ENCODE measurements around the gene PMM2.

The PMM2 gene

DNA sequence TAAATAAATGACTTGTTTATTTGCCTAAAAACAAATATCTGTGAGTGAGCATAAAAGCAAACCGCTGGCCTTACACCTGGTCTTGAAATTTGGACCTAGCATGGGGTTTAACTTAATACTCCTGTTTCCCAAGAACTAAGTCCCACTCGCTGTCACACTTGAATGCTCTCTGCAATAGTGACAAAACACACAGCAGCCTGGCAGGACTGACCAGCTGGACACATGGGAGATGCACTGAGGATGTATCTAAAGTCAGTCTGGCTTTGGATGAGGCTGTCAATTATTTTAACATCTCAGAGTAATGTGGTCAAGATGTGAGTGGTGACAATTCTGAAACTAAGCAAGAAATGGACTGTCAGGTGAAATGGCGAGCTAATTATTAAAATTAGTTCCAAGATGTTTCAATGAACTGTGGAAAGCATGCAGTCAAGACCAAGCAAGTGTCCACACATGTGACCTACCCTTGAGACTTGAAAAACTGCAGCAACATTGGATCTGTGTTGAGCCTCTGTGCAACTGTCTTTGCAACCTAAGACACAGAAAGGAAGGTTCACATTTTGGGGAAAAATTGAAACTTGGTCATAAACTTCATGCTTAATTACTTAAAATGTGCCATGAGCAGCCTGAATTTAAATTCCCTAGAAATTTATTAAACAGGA, 101.2 kb downstream of the PMM2 start:
- no peak for DNase-seq (ENCODE audit: low read depth)
- TF ChIP-seq, protein P1, sequence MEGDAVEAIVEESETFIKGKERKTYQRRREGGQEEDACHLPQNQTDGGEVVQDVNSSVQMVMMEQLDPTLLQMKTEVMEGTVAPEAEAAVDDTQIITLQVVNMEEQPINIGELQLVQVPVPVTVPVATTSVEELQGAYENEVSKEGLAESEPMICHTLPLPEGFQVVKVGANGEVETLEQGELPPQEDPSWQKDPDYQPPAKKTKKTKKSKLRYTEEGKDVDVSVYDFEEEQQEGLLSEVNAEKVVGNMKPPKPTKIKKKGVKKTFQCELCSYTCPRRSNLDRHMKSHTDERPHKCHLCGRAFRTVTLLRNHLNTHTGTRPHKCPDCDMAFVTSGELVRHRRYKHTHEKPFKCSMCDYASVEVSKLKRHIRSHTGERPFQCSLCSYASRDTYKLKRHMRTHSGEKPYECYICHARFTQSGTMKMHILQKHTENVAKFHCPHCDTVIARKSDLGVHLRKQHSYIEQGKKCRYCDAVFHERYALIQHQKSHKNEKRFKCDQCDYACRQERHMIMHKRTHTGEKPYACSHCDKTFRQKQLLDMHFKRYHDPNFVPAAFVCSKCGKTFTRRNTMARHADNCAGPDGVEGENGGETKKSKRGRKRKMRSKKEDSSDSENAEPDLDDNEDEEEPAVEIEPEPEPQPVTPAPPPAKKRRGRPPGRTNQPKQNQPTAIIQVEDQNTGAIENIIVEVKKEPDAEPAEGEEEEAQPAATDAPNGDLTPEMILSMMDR (IDR thresholded peaks at IDR 0.05; ENCODE audit: control insufficient read depth, extremely low read depth, insufficient read depth), result no peak

More for the DNA sequence above, 101.2 kb downstream of the PMM2 start:
- H3K4me3 ChIP-seq (ENCODE audit: low read depth, low read length), result no peak overlapping the region

All from LNCaP clone FGC (cell line).